ENCODE data around the gene GCNT2.

Gene GCNT2

GRCh38 chr6:10582774-10583508, 61.8 kb downstream of the GCNT2 start:
- DNase-seq (ENCODE audit: extremely low read depth, low read depth) = no peak
- TF ChIP-seq CTCF (IDR thresholded peaks at IDR 0.05; ENCODE audit: low read depth, low read length) = no peak

GRCh38 chr6:10583509-10583901, 62.4 kb downstream of the GCNT2 start:
- no peak for DNase-seq (ENCODE audit: extremely low read depth, low read depth)
- no peak for TF ChIP-seq CTCF (IDR thresholded peaks at IDR 0.05; ENCODE audit: low read depth, low read length)

GRCh38 chr6:10584607-10585006, 63.5 kb downstream of the GCNT2 start:
- DNase-seq (ENCODE audit: extremely low read depth, low read depth) = no peak
- no peak for TF ChIP-seq CTCF (IDR thresholded peaks at IDR 0.05; ENCODE audit: low read depth, low read length)

- DNase-seq (ENCODE audit: extremely low read depth, low read depth) = no peak
- no peak for TF ChIP-seq CTCF (IDR thresholded peaks at IDR 0.05; ENCODE audit: low read depth, low read length)
Observed at GRCh38 chr6:10585209-10585845, 64.2 kb downstream of the GCNT2 start.

GRCh38 chr6:10586302-10586701, 65.2 kb downstream of the GCNT2 start:
- DNase-seq (ENCODE audit: extremely low read depth, low read depth) = no peak
- no peak for TF ChIP-seq CTCF (IDR thresholded peaks at IDR 0.05; ENCODE audit: low read depth, low read length)

- DNase-seq (ENCODE audit: extremely low read depth, low read depth) = no peak
- no peak for TF ChIP-seq CTCF (IDR thresholded peaks at IDR 0.05; ENCODE audit: low read depth, low read length)
Observed at GRCh38 chr6:10587656-10588406, 66.7 kb downstream of the GCNT2 start.

All from AG09319 (cell line).